GM03348 (cell line): ENCODE data around the gene MBOAT2.

Experiments
- DNase-seq: peaks from one replicate; pipeline ENCODE4 v3.0.0; 2012; ENCODE audit warnings: low spot score

The MBOAT2 gene

GRCh38 chr2:8858264-8858663 lies 145.2 kb downstream of the MBOAT2 start:
- no peak for DNase-seq

GRCh38 chr2:8857709-8858108 lies 145.8 kb downstream of the MBOAT2 start:
- DNase-seq, result no peak

GRCh38 chr2:8856176-8856575 lies 147.3 kb downstream of the MBOAT2 start:
- DNase-seq, result no peak

- no peak for DNase-seq
Observed at GRCh38 chr2:8855010-8855409, 148.5 kb downstream of the MBOAT2 start.

GRCh38 chr2:8853426-8853825 lies 150.1 kb downstream of the MBOAT2 start:
- no peak for DNase-seq

- peak; percentile 72 for DNase-seq
Observed at GRCh38 chr2:8851811-8852560, 151.5 kb downstream of the MBOAT2 start.

- no peak for DNase-seq
Observed at GRCh38 chr2:8850845-8851487, 152.5 kb downstream of the MBOAT2 start.

- peak; percentile 82 for DNase-seq
Observed at GRCh38 chr2:8849327-8849726, 154.2 kb downstream of the MBOAT2 start.

- DNase-seq, result no peak
Observed at GRCh38 chr2:8848328-8849100, 155.0 kb downstream of the MBOAT2 start.

GRCh38 chr2:8847400-8847799 lies 156.1 kb downstream of the MBOAT2 start:
- DNase-seq, result no peak

- DNase-seq, result no peak
Observed at GRCh38 chr2:8841932-8842331, 161.6 kb downstream of the MBOAT2 start.

- DNase-seq, result no peak
Observed at GRCh38 chr2:8840475-8841091, 162.9 kb downstream of the MBOAT2 start.

- no peak for DNase-seq
Observed at GRCh38 chr2:8839189-8839965, 164.1 kb downstream of the MBOAT2 start.

GRCh38 chr2:8837795-8838140 lies 165.7 kb downstream of the MBOAT2 start:
- no peak for DNase-seq

- DNase-seq, result peak; percentile 100
Observed at GRCh38 chr2:8836971-8837794, 166.3 kb downstream of the MBOAT2 start, which contains the start of gene KIDINS220. Gene KIDINS220, minus strand, starts transcription at chr2:8837613. Its CDS starts 10,520 bp downstream, at chr2:8827093.

- DNase-seq, result no peak
Observed at GRCh38 chr2:8835279-8835678, 168.2 kb downstream of the MBOAT2 start.

GRCh38 chr2:8833853-8834252 lies 169.6 kb downstream of the MBOAT2 start:
- DNase-seq, result no peak

- no peak for DNase-seq
Observed at GRCh38 chr2:8831516-8831915, 172.0 kb downstream of the MBOAT2 start.

GRCh38 chr2:8827729-8828128 lies 175.8 kb downstream of the MBOAT2 start:
- no peak for DNase-seq

GRCh38 chr2:8822218-8822617 lies 181.3 kb downstream of the MBOAT2 start:
- no peak for DNase-seq
